H9 (cell line): ENCODE results near the gene NEURL1. TPM values are rescaled to one million over a fixed set of nuclear protein-coding genes. Genes with fewer than 3 reads are reported as not detected.

ENCODE experiments used
- DNase-seq: peaks from one replicate; pipeline ENCODE4 v3.0.0-alpha.2; 2017
- H2AFZ ChIP-seq: one replicate; pipeline ENCODE4 v1.6.1; 2013; ENCODE audit warnings: mild to moderate bottlenecking, low read length, control low read depth, moderate library complexity
- H2AK5ac ChIP-seq: 2 replicates; pipeline ENCODE4 v1.6.1; 2013; ENCODE audit warnings: low read length, control low read depth, mixed read lengths; ENCODE audit not compliant: insufficient read length
- H2BK120ac ChIP-seq: one replicate; pipeline ENCODE4 v1.6.1; 2013; ENCODE audit warnings: low read depth, mild to moderate bottlenecking, low read length, control low read depth, inconsistent platforms; ENCODE audit not compliant: poor library complexity, severe bottlenecking
- H2BK12ac ChIP-seq: 2 replicates; pipeline ENCODE4 v1.6.1; 2013; ENCODE audit warnings: low read length, control low read depth, mixed read lengths, low read depth; ENCODE audit not compliant: insufficient read length
- H2BK15ac ChIP-seq: 2 replicates; pipeline ENCODE4 v1.6.1; 2013; ENCODE audit warnings: low read depth, low read length, control low read depth
- H2BK20ac ChIP-seq: one replicate; pipeline ENCODE4 v1.6.1; 2013; ENCODE audit warnings: low read depth, mild to moderate bottlenecking, low read length, control low read depth, inconsistent platforms; ENCODE audit not compliant: poor library complexity, severe bottlenecking
- H2BK5ac ChIP-seq: 2 replicates; pipeline ENCODE4 v1.6.1; 2013; ENCODE audit warnings: low read length, control low read depth, mixed read lengths; ENCODE audit not compliant: insufficient read length
- H3K14ac ChIP-seq: 2 replicates; pipeline ENCODE4 v1.6.1; 2013; ENCODE audit warnings: low read length, control low read depth; ENCODE audit not compliant: insufficient read depth
- H3K18ac ChIP-seq: 2 replicates; pipeline ENCODE4 v1.6.1; 2013; ENCODE audit warnings: low read depth, mild to moderate bottlenecking, mixed read lengths, low read length, control low read depth; ENCODE audit not compliant: insufficient read length
- H3K23ac ChIP-seq: 2 replicates; pipeline ENCODE4 v1.6.1; 2013; ENCODE audit warnings: low read length, control low read depth, mixed read lengths, low read depth; ENCODE audit not compliant: insufficient read length
- H3K23me2 ChIP-seq: 2 replicates; pipeline ENCODE4 v1.6.1; 2013; ENCODE audit warnings: low read depth, mild to moderate bottlenecking, mixed read lengths, low read length, control low read depth; ENCODE audit not compliant: insufficient read length, poor library complexity, severe bottlenecking
- H3K27ac ChIP-seq: 2 replicates; pipeline ENCODE4 v1.5.1; 2013; ENCODE audit warnings: low read length, control low read depth, mixed read lengths, low read depth; ENCODE audit not compliant: insufficient read length
- H3K27me3 ChIP-seq: 2 replicates; pipeline ENCODE4 v1.6.1; 2013; ENCODE audit warnings: low read length, control low read depth, inconsistent platforms; ENCODE audit not compliant: insufficient read depth
- H3K4ac ChIP-seq: 2 replicates; pipeline ENCODE4 v1.6.1; 2013; ENCODE audit warnings: low read depth, mild to moderate bottlenecking, control low read depth, inconsistent platforms, low read length, moderate library complexity
- H3K4me1 ChIP-seq: 2 replicates; pipeline ENCODE4 v1.6.1; 2013; ENCODE audit warnings: low read length, control low read depth, inconsistent platforms; ENCODE audit not compliant: insufficient read depth
- H3K4me2 ChIP-seq: 2 replicates; pipeline ENCODE4 v1.6.1; 2013; ENCODE audit warnings: low read length, control low read depth, mixed read lengths; ENCODE audit not compliant: insufficient read length, insufficient read depth
- H3K56ac ChIP-seq: 2 replicates; pipeline ENCODE4 v1.6.1; 2013; ENCODE audit warnings: low read depth, mild to moderate bottlenecking, mixed read lengths, low read length, control low read depth; ENCODE audit not compliant: insufficient read length
- H3K79me1 ChIP-seq: 2 replicates; pipeline ENCODE4 v1.6.1; 2013; ENCODE audit warnings: low read depth, mild to moderate bottlenecking, moderate library complexity, low read length, control low read depth, inconsistent platforms; ENCODE audit not compliant: insufficient read depth, poor library complexity, severe bottlenecking
- H3K79me2 ChIP-seq: 2 replicates; pipeline ENCODE4 v1.6.1; 2013; ENCODE audit warnings: low read length, control low read depth, inconsistent platforms; ENCODE audit not compliant: insufficient read depth
- H3K9ac ChIP-seq: 2 replicates; pipeline ENCODE4 v1.6.1; 2013; ENCODE audit warnings: low read length, control low read depth, mixed read lengths; ENCODE audit not compliant: insufficient read length; ENCODE audit errors: extremely low read depth
- H3K9me3 ChIP-seq: one replicate; pipeline ENCODE4 v1.6.1; 2013; ENCODE audit warnings: low read depth, low read length, inconsistent platforms; ENCODE audit not compliant: control insufficient read depth
- H3T11ph ChIP-seq: one replicate; pipeline ENCODE4 v1.6.1; 2013; ENCODE audit warnings: mild to moderate bottlenecking, low read length, control low read depth, inconsistent platforms
- H4K20me1 ChIP-seq: one replicate; pipeline ENCODE4 v1.6.1; 2013; ENCODE audit not compliant: control insufficient read depth, insufficient read length, insufficient read depth
- H4K5ac ChIP-seq: 2 replicates; pipeline ENCODE4 v1.6.1; 2013; ENCODE audit warnings: low read depth, mild to moderate bottlenecking, mixed read lengths, low read length, control low read depth; ENCODE audit not compliant: insufficient read length
- H4K8ac ChIP-seq: replicated peaks from 2 replicates; pipeline ENCODE4 v1.6.1; 2013; ENCODE audit warnings: low read length, control low read depth, mixed read lengths, low read depth; ENCODE audit not compliant: insufficient read length
- H4K91ac ChIP-seq: 2 replicates; pipeline ENCODE4 v1.6.1; 2013; ENCODE audit warnings: low read depth, mild to moderate bottlenecking, moderate library complexity, mixed read lengths, low read length, control low read depth; ENCODE audit not compliant: insufficient read length
- H3K27ac Mint-ChIP-seq, 3 experiments: 2 replicates in 2 of 3; 3 replicates in 1 of 3; pipeline ENCODE4 v1.8.0; 2020 to 2021; ENCODE audit warnings: mixed read lengths in 3 of 3, mild to moderate bottlenecking in 1 of 3, moderate library complexity in 1 of 3
- H3K27me3 Mint-ChIP-seq: 2 replicates; pipeline ENCODE4 v1.8.0; 2021; ENCODE audit warnings: low read depth, mild to moderate bottlenecking, moderate library complexity, mixed read lengths
- H3K36me3 Mint-ChIP-seq, 3 experiments: 2 replicates in 2 of 3; 3 replicates in 1 of 3; pipeline ENCODE4 v1.8.0; 2020 to 2021; ENCODE audit warnings: low read depth in 3 of 3, mixed read lengths in 3 of 3; ENCODE audit not compliant: insufficient read depth in 1 of 3
- H3K4me1 Mint-ChIP-seq, 2 experiments: 2 replicates each; pipeline ENCODE4 v1.8.0; 2020; ENCODE audit warnings: mixed read lengths in 2 of 2
- H3K4me3 Mint-ChIP-seq, 2 experiments: 2 replicates in 1 of 2; 3 replicates in 1 of 2; pipeline ENCODE4 v1.8.0; 2020 to 2021; ENCODE audit warnings: mild to moderate bottlenecking in 2 of 2, mixed read lengths in 2 of 2, moderate library complexity in 1 of 2
- H3K9me3 Mint-ChIP-seq, 2 experiments: 2 replicates in 1 of 2; 3 replicates in 1 of 2; pipeline ENCODE4 v1.8.0; 2020; ENCODE audit warnings: mild to moderate bottlenecking in 2 of 2, mixed read lengths in 2 of 2, moderate library complexity in 1 of 2
- WGBS: extraction: QIAGEN DNeasy Blood & Tissue Kit; methylation state at CpG from one replicate; pipeline ENCODE4 v1.1.7; 2013; ENCODE audit warnings: missing lambda C conversion rate, low lambda C conversion rate, mixed read lengths; ENCODE audit not compliant: insufficient read length; ENCODE audit errors: extremely low coverage; 5-methylcytosine and 5-hydroxymethylcytosine counted together
- total RNA-seq: library from RNA; stranded (reverse); gene quantifications from 2 replicates; pipeline ENCODE4 v1.2.1, GENCODE V29; 2021
- TF ChIP-seq, protein P1 (sequence below): fragments of 200-600 bp; sonication (generic); conservative IDR thresholded peaks from 3 replicates; pipeline ENCODE4 v1.8.0; 2021; ENCODE audit warnings: antibody characterized with exemption, mild to moderate bottlenecking

Gene NEURL1
- total RNA-seq, 1 experiment from 2014 or later = 1.2 TPM

DNA sequence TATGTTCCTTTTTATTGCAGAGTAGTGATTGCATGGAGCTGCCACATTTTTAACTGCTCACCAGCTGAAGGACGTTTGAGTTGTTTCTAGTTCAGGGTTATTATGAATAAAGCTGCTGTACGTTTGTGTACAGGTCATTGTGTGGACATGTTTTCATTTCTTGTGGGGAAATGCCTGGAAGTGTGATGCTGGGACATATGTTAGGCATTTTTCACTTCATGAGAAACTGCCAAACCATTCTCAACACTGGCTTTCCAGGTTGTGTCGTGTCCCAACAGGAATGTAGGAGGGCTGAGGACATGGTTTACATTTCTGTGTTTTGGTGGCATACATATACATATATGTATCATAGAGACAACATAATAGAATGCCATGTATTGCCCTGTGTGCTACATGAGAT, 73.0 kb downstream of the NEURL1 start:
- Mint-ChIP-seq H3K27me3 (peaks cover 1% of the 10 kb centered on the region), H3K4me3 (no peak overlapping the region), H3K4me1 (peaks cover 2 to 5% of the 10 kb centered on the region in 2 experiments; a peak in 1 of 4 replicates), H3K27ac (no peak overlapping the region), H3K9me3 (no peaks in the 10 kb centered on the region), H3K36me3 (no peaks in the 10 kb centered on the region)
- no peak overlapping the region for H2BK15ac ChIP-seq
- TF ChIP-seq, protein P1, sequence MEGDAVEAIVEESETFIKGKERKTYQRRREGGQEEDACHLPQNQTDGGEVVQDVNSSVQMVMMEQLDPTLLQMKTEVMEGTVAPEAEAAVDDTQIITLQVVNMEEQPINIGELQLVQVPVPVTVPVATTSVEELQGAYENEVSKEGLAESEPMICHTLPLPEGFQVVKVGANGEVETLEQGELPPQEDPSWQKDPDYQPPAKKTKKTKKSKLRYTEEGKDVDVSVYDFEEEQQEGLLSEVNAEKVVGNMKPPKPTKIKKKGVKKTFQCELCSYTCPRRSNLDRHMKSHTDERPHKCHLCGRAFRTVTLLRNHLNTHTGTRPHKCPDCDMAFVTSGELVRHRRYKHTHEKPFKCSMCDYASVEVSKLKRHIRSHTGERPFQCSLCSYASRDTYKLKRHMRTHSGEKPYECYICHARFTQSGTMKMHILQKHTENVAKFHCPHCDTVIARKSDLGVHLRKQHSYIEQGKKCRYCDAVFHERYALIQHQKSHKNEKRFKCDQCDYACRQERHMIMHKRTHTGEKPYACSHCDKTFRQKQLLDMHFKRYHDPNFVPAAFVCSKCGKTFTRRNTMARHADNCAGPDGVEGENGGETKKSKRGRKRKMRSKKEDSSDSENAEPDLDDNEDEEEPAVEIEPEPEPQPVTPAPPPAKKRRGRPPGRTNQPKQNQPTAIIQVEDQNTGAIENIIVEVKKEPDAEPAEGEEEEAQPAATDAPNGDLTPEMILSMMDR = no peak
- H3K79me2 ChIP-seq = no peaks in the 10 kb centered on the region
- H3K79me1 ChIP-seq = no peaks in the 10 kb centered on the region
- no peak overlapping the region for H2AFZ ChIP-seq
- no peak overlapping the region for H2BK120ac ChIP-seq
- H2BK20ac ChIP-seq = no peak overlapping the region
- no peaks in the 10 kb centered on the region for H4K20me1 ChIP-seq
- no peak overlapping the region for H3K4me2 ChIP-seq
- H3K9me3 ChIP-seq = no peaks in the 10 kb centered on the region
- WGBS = no CpG with 5 or more reads among the region's 3 CpGs
- no peaks in the 10 kb centered on the region for H3K23me2 ChIP-seq
- H3K18ac ChIP-seq = no peak overlapping the region
- no peak overlapping the region for H4K91ac ChIP-seq
- no peak overlapping the region for H2AK5ac ChIP-seq
- DNase-seq = no peak
- H3K4me1 ChIP-seq = no peaks in the 10 kb centered on the region
- no peaks in the 10 kb centered on the region for H3K27me3 ChIP-seq
- H2BK5ac ChIP-seq = no peak overlapping the region
- no peak overlapping the region for H4K5ac ChIP-seq
- no peak overlapping the region for H3K56ac ChIP-seq
- no peak overlapping the region for H3K27ac ChIP-seq
- H3K4ac ChIP-seq = no peak overlapping the region
- H3K23ac ChIP-seq = no peak overlapping the region
- no peak overlapping the region for H4K8ac ChIP-seq
- no peak overlapping the region for H3T11ph ChIP-seq
- no peak overlapping the region for H2BK12ac ChIP-seq
- H3K9ac ChIP-seq = no peak overlapping the region
- no peak overlapping the region for H3K14ac ChIP-seq
